GM06990 (cell line): ENCODE results near the gene OR4D1.

ENCODE experiments used
- DNase-seq: peaks from one replicate; pipeline ENCODE4 v3.0.0-alpha.2; 2011; ENCODE audit not compliant: insufficient read length; ENCODE audit errors: extremely low read depth
- H3K27me3 ChIP-seq: replicated peaks from 2 replicates; pipeline ENCODE4 v1.6.0; 2011; ENCODE audit warnings: low read length; ENCODE audit not compliant: control insufficient read depth, insufficient read depth
- H3K36me3 ChIP-seq: 2 replicates; pipeline ENCODE4 v1.5.1; 2011; ENCODE audit warnings: low read length; ENCODE audit not compliant: control insufficient read depth, insufficient read depth
- H3K4me3 ChIP-seq: replicated peaks from 2 replicates; pipeline ENCODE4 v1.5.1; 2011; ENCODE audit warnings: low read depth, mild to moderate bottlenecking, control low read depth, low read length
- TF ChIP-seq, protein P1 (sequence below): IDR thresholded peaks from 2 replicates; pipeline ENCODE4 v1.5.1; 2011; ENCODE audit warnings: low read length, control low read depth, mild to moderate bottlenecking, inconsistent platforms; ENCODE audit not compliant: insufficient read depth, poor library complexity, severe bottlenecking

Gene OR4D1

GRCh38 chr17:58183514-58183913, 35.3 kb downstream of the OR4D1 start:
- Histone ChIP-seq H3K36me3 (no peaks in the 10 kb centered on the region), H3K4me3 (no peak overlapping the region), H3K27me3 (no peaks in the 10 kb centered on the region; the same call in 1 of the 2 replicates)
- no peak for DNase-seq
- TF ChIP-seq, protein P1, sequence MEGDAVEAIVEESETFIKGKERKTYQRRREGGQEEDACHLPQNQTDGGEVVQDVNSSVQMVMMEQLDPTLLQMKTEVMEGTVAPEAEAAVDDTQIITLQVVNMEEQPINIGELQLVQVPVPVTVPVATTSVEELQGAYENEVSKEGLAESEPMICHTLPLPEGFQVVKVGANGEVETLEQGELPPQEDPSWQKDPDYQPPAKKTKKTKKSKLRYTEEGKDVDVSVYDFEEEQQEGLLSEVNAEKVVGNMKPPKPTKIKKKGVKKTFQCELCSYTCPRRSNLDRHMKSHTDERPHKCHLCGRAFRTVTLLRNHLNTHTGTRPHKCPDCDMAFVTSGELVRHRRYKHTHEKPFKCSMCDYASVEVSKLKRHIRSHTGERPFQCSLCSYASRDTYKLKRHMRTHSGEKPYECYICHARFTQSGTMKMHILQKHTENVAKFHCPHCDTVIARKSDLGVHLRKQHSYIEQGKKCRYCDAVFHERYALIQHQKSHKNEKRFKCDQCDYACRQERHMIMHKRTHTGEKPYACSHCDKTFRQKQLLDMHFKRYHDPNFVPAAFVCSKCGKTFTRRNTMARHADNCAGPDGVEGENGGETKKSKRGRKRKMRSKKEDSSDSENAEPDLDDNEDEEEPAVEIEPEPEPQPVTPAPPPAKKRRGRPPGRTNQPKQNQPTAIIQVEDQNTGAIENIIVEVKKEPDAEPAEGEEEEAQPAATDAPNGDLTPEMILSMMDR: no peak

- no peak for DNase-seq
- TF ChIP-seq, protein P1: no peak
- Histone ChIP-seq H3K4me3 (no peak overlapping the region), H3K36me3 (no peaks in the 10 kb centered on the region), H3K27me3 (no peaks in the 10 kb centered on the region; the same call in 1 of the 2 replicates)
These were observed 36.3 kb downstream of the OR4D1 start for GRCh38 chr17:58184308-58184985.

- Histone ChIP-seq H3K4me3 (no peak overlapping the region), H3K27me3 (no peaks in the 10 kb centered on the region; the same call in 1 of the 2 replicates), H3K36me3 (no peaks in the 10 kb centered on the region)
- TF ChIP-seq, protein P1: no peak
- DNase-seq: no peak
These were observed 37.0 kb downstream of the OR4D1 start for GRCh38 chr17:58184986-58185761.

GRCh38 chr17:58186591-58186990, 38.4 kb downstream of the OR4D1 start:
- TF ChIP-seq, protein P1: no peak
- no peak for DNase-seq
- Histone ChIP-seq H3K4me3 (no peak overlapping the region), H3K27me3 (no peaks in the 10 kb centered on the region; the same call in 1 of the 2 replicates), H3K36me3 (no peaks in the 10 kb centered on the region)

DNA sequence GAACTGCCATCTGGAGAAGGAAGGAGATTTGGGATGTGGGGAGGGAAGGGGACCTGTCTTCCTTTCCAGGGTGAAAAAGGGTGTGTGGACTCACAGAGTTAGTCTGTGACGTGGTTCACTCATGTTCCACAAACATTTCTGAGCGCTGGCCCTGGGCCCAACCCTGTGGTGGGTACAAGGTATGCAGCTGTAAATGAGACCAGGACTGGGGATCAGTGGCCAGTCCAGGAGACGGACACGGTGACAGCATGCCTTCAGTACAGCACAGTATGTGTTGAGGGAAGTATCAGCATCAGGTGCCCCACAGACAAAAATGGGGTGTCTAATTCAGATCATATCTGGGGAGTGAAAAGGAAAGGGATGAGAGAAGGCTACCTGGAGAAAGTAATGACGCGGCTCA, 38.9 kb downstream of the OR4D1 start:
- H3K27me3 ChIP-seq: no peaks in the 10 kb centered on the region; the same call in 1 of the 2 replicates
- TF ChIP-seq, protein P1: no peak
- H3K4me3 ChIP-seq: no peak overlapping the region
- DNase-seq: no peak
- H3K36me3 ChIP-seq: no peaks in the 10 kb centered on the region
